Endodermal cell (in vitro differentiated cells): ENCODE results near the gene ERAS. TPM values are rescaled to one million over a fixed set of nuclear protein-coding genes. Genes with fewer than 3 reads are reported as not detected.

Experiments
- DNase-seq: peaks from one replicate; pipeline ENCODE4 v3.0.0-alpha.2; 2017
- H3K27ac ChIP-seq: 2 replicates; pipeline ENCODE4 v1.5.1; 2013; ENCODE audit warnings: mild to moderate bottlenecking, low read depth, low read length, moderate library complexity
- H3K27me3 ChIP-seq: 2 replicates; pipeline ENCODE4 v1.6.1; 2013; ENCODE audit warnings: mild to moderate bottlenecking, low read length, moderate library complexity; ENCODE audit not compliant: insufficient read depth, control insufficient read depth, poor library complexity, severe bottlenecking
- H3K36me3 ChIP-seq: 2 replicates; pipeline ENCODE4 v1.7.0; 2013; ENCODE audit warnings: mild to moderate bottlenecking, low read length, moderate library complexity; ENCODE audit not compliant: control insufficient read depth, insufficient read depth
- H3K4me1 ChIP-seq: one replicate; pipeline ENCODE4 v1.7.0; 2013; ENCODE audit warnings: low read length; ENCODE audit not compliant: control insufficient read depth, insufficient read depth
- H3K4me3 ChIP-seq: 2 replicates; pipeline ENCODE4 v1.5.1; 2013; ENCODE audit warnings: mild to moderate bottlenecking, low read length, moderate library complexity
- H3K9ac ChIP-seq: 2 replicates; pipeline ENCODE4 v1.6.1; 2013; ENCODE audit warnings: mild to moderate bottlenecking, low read length, moderate library complexity; ENCODE audit not compliant: poor library complexity, severe bottlenecking; ENCODE audit errors: extremely low read depth
- H3K9me3 ChIP-seq: 2 replicates; pipeline ENCODE4 v1.6.1; 2013; ENCODE audit warnings: mild to moderate bottlenecking, low read length, moderate library complexity; ENCODE audit not compliant: control insufficient read depth
- H3K27ac Mint-ChIP-seq: 2 replicates; pipeline ENCODE4 v1.8.0; 2020; ENCODE audit warnings: mixed read lengths
- H3K27me3 Mint-ChIP-seq: 2 replicates; pipeline ENCODE4 v1.8.0; 2021; ENCODE audit warnings: mild to moderate bottlenecking, mixed read lengths; ENCODE audit not compliant: insufficient read depth
- H3K36me3 Mint-ChIP-seq: 2 replicates; pipeline ENCODE4 v1.8.0; 2020; ENCODE audit warnings: low read depth, mixed read lengths
- H3K4me1 Mint-ChIP-seq: 2 replicates; pipeline ENCODE4 v1.8.0; 2020; ENCODE audit warnings: mixed read lengths
- H3K4me3 Mint-ChIP-seq: 2 replicates; pipeline ENCODE4 v1.8.0; 2020; ENCODE audit warnings: mild to moderate bottlenecking, moderate library complexity, mixed read lengths
- H3K9me3 Mint-ChIP-seq: 2 replicates; pipeline ENCODE4 v1.8.0; 2020; ENCODE audit warnings: mild to moderate bottlenecking, mixed read lengths
- CTCF ChIP-seq: fragments of 200-600 bp; sonication (generic); conservative IDR thresholded peaks from 2 replicates; pipeline ENCODE4 v1.5.0; 2021; ENCODE audit warnings: antibody characterized with exemption, mild to moderate bottlenecking
- WGBS, 2 experiments: methylation state at CpG; one replicate each; pipeline versions ENCODE4 v1.1.5 to v1.1.7; 2013; ENCODE audit warnings: missing lambda C conversion rate in 2 of 2, mixed read lengths in 1 of 2; ENCODE audit not compliant: insufficient coverage in 1 of 2, insufficient read length in 1 of 2; 5-methylcytosine and 5-hydroxymethylcytosine counted together
- total RNA-seq, 2 donors: library from RNA; stranded (reverse); fragmentation: NEBNext Ultra II Directional in 1 of 2; extraction: Animal tissue kit (Norgen Biotek cat#: 25700) in 1 of 2; gene quantifications; 2 replicates in 1 of 2; 3 replicates in 1 of 2; pipeline ENCODE4 v1.2.1, GENCODE V29; 2021

ERAS gene
- total RNA-seq, 2 donors from 2014 or later, result not detected

DNA sequence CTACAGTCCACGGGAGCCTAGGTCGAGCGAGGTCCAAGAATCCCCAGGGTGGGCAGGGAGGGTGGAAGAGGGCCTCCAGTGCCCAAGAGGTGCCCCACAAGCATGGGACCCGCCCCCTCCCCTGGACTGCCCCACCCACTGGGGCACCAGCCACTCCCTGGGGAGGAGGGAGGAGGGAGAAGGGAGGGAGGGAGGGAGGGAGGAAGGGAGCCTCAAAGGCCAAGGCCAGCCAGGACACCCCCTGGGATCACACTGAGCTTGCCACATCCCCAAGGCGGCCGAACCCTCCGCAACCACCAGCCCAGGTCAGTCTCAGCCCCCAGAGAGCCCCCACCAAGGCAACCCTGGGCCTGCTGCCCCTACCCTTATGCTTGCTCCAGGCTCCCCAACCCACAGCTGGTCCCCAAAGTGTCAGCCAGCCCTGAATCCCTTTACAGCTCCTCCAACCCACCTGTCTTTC is 39.9 kb upstream of the ERAS start, which contains the start of gene GATA1:
GATA1 (plus strand) TSS at position 250 of the 460 bp plus-strand sequence. CDS start 4,520 bp downstream, outside the sequence.
- no peaks in the 10 kb centered on the region for H3K27me3 ChIP-seq
- Mint-ChIP-seq H3K9me3 (peaks cover 66% of the 10 kb centered on the region), H3K4me1 (peaks cover 4% of the 10 kb centered on the region), H3K36me3 (no peaks in the 10 kb centered on the region), H3K27ac (no peak within 1 kb of the TSS), H3K27me3 (peaks cover 7% of the 10 kb centered on the region), H3K4me3 (no peak within 1 kb of the TSS)
- DNase-seq, result no peak
- H3K9me3 ChIP-seq, result no peaks in the 10 kb centered on the region
- no peak within 1 kb of the TSS for H3K4me3 ChIP-seq
- no peak within 1 kb of the TSS for H3K27ac ChIP-seq
- no peak for TF ChIP-seq CTCF
- H3K9ac ChIP-seq, result no peak within 1 kb of the TSS
- no peaks in the 10 kb centered on the region for H3K4me1 ChIP-seq
- no peaks in the 10 kb centered on the region for H3K36me3 ChIP-seq
- 97% methylated on average over 3 of the region's 7 CpGs; no CpG with 5 or more reads in 1 of the 2 experiments for WGBS, 2 experiments

DNA sequence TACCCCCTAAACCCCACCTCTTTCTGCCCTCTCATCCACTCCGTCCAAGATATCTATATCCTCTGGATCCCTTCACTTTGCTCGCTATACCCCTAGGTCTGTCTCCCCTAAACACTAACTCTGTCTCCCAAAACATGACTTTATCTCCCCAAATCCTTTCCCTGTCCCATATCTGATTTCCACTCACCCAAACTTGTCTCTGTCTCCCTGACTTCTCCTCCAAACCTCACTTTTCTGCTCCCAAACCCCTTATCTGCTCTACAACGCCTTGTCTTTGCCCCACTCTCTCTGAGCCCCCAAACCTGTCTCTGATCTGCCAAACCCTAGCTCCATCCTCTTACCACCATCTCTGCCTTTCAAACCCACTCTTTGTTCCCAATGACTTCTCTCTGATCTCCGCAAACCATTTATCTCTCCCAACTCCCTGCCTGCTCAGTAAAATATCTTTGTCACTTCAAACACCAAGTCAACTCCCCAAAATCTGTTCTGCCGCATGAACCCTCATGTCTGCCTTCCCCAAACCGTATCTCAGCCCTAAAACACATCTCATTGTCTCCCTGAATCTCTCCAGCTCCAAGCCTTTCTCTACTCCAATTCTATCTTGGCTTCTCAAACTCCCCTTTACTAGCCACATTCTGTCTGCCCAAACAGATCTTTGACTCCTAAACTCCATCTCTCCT is 39.3 kb upstream of the ERAS start:
- no peak overlapping the region for H3K9ac ChIP-seq
- Mint-ChIP-seq H3K36me3 (no peaks in the 10 kb centered on the region), H3K9me3 (peaks cover 65% of the 10 kb centered on the region), H3K4me3 (no peak overlapping the region), H3K4me1 (peaks cover 4% of the 10 kb centered on the region), H3K27me3 (peaks cover 7% of the 10 kb centered on the region), H3K27ac (no peak overlapping the region)
- H3K4me3 ChIP-seq, result no peak overlapping the region
- H3K36me3 ChIP-seq, result no peaks in the 10 kb centered on the region
- no peaks in the 10 kb centered on the region for H3K4me1 ChIP-seq
- H3K9me3 ChIP-seq, result no peaks in the 10 kb centered on the region
- H3K27me3 ChIP-seq, result no peaks in the 10 kb centered on the region
- TF ChIP-seq CTCF, result no peak
- 85 to 92% methylated on average over 2 to 6 of the region's 6 CpGs for WGBS, 2 experiments
- no peak for DNase-seq
- H3K27ac ChIP-seq, result no peak overlapping the region

DNA sequence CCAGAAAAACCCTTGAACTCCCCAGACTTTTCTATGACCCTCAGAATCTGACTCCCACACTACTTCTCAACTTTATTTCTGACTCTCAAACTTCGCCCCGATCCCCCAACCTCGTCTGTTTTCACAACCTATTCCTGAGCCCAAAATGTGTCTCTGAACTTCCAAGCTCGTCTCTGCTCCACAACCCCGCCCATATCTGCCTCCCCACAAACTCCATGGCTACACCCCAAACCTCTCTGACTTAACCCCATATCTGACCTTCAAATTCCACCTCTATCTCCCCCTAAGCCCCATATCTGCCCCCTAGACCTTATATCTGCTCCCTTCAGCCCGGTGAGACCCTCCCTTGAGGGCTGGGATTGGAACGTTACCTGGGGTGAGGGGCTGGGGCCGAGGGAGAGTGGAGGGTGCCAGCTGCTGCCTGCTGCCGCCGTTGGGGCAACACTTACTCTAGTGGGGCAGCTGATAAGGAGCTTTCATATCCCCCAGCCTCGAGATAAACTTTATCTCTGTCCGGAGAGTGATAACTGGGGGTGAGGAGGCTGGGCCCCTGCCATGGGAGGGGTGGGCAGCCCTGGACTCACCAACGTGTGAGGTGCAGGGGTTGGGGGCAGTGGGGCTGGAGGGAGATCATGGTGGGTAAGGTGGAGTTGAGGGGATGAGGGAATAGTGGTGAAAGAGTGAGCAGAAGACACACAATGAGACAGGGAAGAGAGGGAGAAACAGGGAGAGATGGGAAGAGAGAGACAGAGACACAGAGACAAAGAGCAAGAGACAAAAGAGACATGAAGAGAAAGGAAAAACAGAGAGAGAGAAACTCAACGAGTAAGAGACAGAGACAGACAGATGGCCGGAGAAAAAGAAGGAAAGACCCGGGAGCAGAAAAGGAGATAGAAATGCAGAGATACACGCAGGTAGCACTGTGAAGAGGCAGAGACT is 38.5 kb upstream of the ERAS start:
- Histone ChIP-seq H3K9ac (no peak overlapping the region), H3K4me1 (no peaks in the 10 kb centered on the region), H3K27ac (no peak overlapping the region), H3K9me3 (no peaks in the 10 kb centered on the region), H3K36me3 (no peaks in the 10 kb centered on the region), H3K4me3 (no peak overlapping the region), H3K27me3 (no peaks in the 10 kb centered on the region)
- peaks cover 4% of the 10 kb centered on the region for H3K4me1 Mint-ChIP-seq
- no peak for TF ChIP-seq CTCF
- DNase-seq, result no peak
- peaks cover 7% of the 10 kb centered on the region for H3K27me3 Mint-ChIP-seq
- peaks cover 65% of the 10 kb centered on the region for H3K9me3 Mint-ChIP-seq
- H3K4me3 Mint-ChIP-seq, result no peak overlapping the region
- WGBS, 2 experiments, result 80 to 91% methylated on average over 5 to 17 of the region's 17 CpGs
- no peaks in the 10 kb centered on the region for H3K36me3 Mint-ChIP-seq
- no peak overlapping the region for H3K27ac Mint-ChIP-seq
